ENCODE data around the gene ITGB2. TPM values are rescaled to one million over a fixed set of nuclear protein-coding genes. Genes with fewer than 3 reads are reported as not detected.
"Not testable (repeated sequence)": the region's sequence is repeated elsewhere in the genome, so short reads cannot be mapped to it uniquely, and the experiment has no call there.

Gene ITGB2
- total RNA-seq, 1 donor from 2014 or later = 292 TPM

DNA sequence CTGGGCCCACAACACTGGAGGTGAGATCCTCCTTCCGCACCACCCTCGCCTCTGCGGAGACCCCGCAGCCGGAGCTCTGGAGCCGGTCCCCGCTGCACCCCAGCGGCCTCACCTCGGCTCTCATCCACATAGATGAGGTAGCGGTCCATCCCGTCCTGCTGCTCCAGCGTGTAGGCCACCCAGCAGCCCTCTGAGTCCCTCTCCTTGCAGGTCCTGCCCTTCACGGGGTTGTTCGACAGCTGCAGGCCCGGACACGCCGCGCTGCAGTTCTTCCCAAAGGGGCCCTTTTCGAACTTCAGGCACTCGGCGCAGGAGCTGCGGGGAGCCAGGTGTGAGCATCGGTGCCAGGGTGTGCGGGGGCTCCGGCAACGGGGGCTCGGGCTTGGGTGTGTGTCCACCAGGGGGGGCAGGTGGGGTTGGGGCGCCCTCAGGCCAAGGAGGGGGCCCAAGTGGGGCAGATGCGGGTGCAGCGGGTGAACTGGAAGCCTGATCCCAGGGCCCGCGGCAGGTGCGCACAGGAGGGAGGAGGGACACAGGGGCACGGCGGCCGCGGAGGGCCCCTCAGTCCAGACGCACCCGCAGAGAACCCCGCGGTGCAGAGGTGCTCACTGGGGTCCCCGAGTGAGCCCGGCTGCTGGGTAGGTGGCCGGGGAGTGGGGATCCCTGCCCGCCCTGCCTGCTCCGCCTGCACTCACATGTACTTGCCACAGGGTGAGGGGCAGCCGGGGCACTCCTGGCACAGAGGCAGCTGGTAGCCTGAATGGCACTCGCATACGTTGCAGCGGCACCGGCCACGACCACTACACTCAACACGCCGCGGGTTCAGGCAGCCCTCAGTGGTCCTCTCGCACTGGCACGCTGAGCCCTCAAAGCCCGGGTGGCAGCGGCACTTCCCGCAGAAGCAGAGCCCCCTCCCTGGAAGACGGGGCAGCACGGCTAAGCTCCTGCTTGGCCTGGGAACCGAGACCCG, 31.8 kb downstream of the ITGB2 start:
- peaks cover 17% of the 10 kb centered on the region for H3K36me3 Mint-ChIP-seq (ENCODE audit: low read depth)
- no peak for DNase-seq (ENCODE audit: low spot score)
- no peaks in the 10 kb centered on the region for H3K27me3 Mint-ChIP-seq (ENCODE audit: insufficient read depth)
- no peak overlapping the region for H3K27ac Mint-ChIP-seq
- H3K9me3 Mint-ChIP-seq = no peaks in the 10 kb centered on the region
- intact Hi-C loops (cut with micrococcal nuclease) = no loop called here
- H3K4me1 Mint-ChIP-seq (ENCODE audit: low read depth) = peaks cover 5% of the 10 kb centered on the region
- no peak overlapping the region for H3K4me3 Mint-ChIP-seq

GRCh38 chr21:44887807-44888580, 32.7 kb downstream of the ITGB2 start:
- Mint-ChIP-seq H3K4me3 (no peak overlapping the region), H3K36me3 (ENCODE audit: low read depth) (peaks cover 14% of the 10 kb centered on the region)
- intact Hi-C loops (cut with micrococcal nuclease) = no loop called here

DNA sequence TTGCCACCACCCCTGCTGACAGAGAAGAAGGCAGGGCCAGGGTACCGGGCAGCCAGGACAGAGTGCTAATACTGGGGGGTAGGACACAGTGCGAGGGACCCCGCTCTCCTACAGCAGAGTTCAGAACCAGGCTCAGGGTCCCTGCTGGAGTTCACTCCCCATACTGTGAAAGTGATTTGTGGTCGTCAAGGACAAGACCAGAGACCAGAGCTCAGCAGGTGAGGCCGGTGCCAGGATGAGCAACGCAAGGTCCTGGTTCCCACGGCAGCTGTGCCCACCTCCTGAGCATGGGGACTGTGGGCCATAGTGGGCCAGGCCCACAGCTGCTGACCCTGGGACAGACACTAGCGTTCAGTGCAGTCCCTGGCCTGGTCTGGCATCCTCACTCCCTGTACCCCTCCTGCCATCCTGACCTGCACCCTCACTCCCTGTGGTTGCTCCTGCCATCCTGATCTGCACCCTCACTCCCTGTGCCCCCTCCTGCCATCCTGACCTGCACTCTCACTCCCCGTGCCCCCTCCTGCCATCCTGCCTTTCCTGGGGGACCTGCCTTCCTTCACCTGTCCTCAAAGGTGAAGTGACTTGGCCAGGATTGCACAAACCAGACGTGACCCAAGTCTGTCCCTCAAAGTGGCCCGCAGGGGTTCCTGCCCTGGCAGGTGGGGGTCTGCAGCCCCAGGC, 33.4 kb downstream of the ITGB2 start:
- Mint-ChIP-seq H3K4me3 (no peak overlapping the region), H3K4me1 (ENCODE audit: low read depth) (peaks cover 3% of the 10 kb centered on the region), H3K9me3 (no peaks in the 10 kb centered on the region), H3K27ac (no peak overlapping the region), H3K36me3 (ENCODE audit: low read depth) (peaks cover 14% of the 10 kb centered on the region), H3K27me3 (ENCODE audit: insufficient read depth) (no peaks in the 10 kb centered on the region)
- intact Hi-C loops (cut with micrococcal nuclease) = no loop called here
- DNase-seq (ENCODE audit: low spot score) = no peak

More at GRCh38 chr21:44887807-44888580, 32.7 kb downstream of the ITGB2 start:
- DNase-seq (ENCODE audit: low spot score) = no peak
- Mint-ChIP-seq H3K27me3 (ENCODE audit: insufficient read depth) (no peaks in the 10 kb centered on the region), H3K4me1 (ENCODE audit: low read depth) (no peaks in the 10 kb centered on the region), H3K27ac (no peak overlapping the region), H3K9me3 (no peaks in the 10 kb centered on the region)

DNA sequence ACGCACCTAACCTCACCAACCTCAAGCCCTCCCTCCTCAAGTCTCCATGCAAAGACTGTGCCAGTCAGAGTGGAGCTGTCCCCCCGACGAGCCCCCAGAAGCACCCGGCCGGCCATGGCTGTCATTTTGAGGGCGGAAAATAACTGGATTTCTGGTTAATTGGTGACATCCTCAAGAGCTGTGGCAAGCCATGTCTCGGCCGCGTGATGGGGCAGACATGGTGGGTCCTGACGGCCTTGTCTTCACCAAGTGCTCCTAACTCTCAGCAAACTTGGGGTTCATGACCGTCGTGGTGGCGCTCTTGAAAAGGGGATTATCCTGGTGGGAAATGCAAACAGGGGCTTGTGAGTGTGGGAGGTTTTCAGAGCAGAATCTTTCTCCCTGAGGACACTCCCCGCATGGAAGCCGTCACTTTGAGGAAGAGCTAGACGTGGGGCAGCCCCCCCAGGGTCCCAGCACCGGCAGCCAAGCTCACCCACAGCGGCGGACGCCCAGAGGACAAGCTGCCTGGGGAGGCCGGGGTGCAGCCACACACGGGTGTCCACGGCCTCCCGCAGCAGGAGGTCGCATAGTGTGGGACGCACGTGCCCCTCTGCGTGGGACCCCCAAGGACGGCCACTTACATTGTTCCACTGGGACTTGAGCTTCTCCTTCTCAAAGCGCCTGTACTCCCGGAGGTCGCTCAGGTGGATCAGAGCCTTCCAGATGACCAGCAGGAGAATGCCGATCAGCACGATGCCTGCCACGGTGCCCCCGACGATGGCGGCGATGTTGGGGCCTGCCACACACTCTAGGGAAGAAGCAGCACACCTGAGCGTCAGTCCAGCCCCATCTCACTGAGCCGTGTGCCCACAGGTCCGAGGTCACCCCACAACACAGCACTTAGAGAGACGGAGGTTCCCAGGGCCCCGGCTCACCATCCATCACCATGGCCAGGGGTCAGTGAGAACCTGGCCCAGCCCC, 34.3 kb downstream of the ITGB2 start:
- peaks cover 12% of the 10 kb centered on the region for H3K4me1 Mint-ChIP-seq (ENCODE audit: low read depth)
- no peaks in the 10 kb centered on the region for H3K27me3 Mint-ChIP-seq (ENCODE audit: insufficient read depth)
- H3K36me3 Mint-ChIP-seq (ENCODE audit: low read depth) = peaks cover 15% of the 10 kb centered on the region
- H3K9me3 Mint-ChIP-seq = no peaks in the 10 kb centered on the region
- no peak overlapping the region for H3K4me3 Mint-ChIP-seq
- no peak overlapping the region for H3K27ac Mint-ChIP-seq
- intact Hi-C loops (cut with micrococcal nuclease) = no loop called here
- no peak for DNase-seq (ENCODE audit: low spot score)

GRCh38 chr21:44885615-44886014, 35.1 kb downstream of the ITGB2 start:
- Mint-ChIP-seq H3K4me3 (no peak overlapping the region), H3K27ac (no peak overlapping the region), H3K27me3 (ENCODE audit: insufficient read depth) (no peaks in the 10 kb centered on the region), H3K4me1 (ENCODE audit: low read depth) (peaks cover 20% of the 10 kb centered on the region), H3K36me3 (ENCODE audit: low read depth) (peaks cover 14% of the 10 kb centered on the region), H3K9me3 (no peaks in the 10 kb centered on the region)
- intact Hi-C loops (cut with micrococcal nuclease) = no loop called here
- no peak for DNase-seq (ENCODE audit: low spot score)

GRCh38 chr21:44884097-44884496, 36.6 kb downstream of the ITGB2 start:
- DNase-seq (ENCODE audit: low spot score) = no peak
- Mint-ChIP-seq H3K36me3 (ENCODE audit: low read depth) (peaks cover 11% of the 10 kb centered on the region), H3K4me3 (no peak overlapping the region), H3K27me3 (ENCODE audit: insufficient read depth) (no peaks in the 10 kb centered on the region), H3K4me1 (ENCODE audit: low read depth) (peaks cover 25% of the 10 kb centered on the region), H3K27ac (peak overlapping the region; percentile 52), H3K9me3 (no peaks in the 10 kb centered on the region)
- intact Hi-C loops (cut with micrococcal nuclease) = no loop called here

- Mint-ChIP-seq H3K4me3 (no peak overlapping the region), H3K27me3 (ENCODE audit: insufficient read depth) (no peaks in the 10 kb centered on the region), H3K27ac (no peak overlapping the region), H3K9me3 (no peaks in the 10 kb centered on the region), H3K36me3 (ENCODE audit: low read depth) (peaks cover 11% of the 10 kb centered on the region), H3K4me1 (ENCODE audit: low read depth) (peaks cover 25% of the 10 kb centered on the region)
- intact Hi-C loops (cut with micrococcal nuclease) = no loop called here
- no peak for DNase-seq (ENCODE audit: low spot score)
Observed at GRCh38 chr21:44883250-44883649, 37.4 kb downstream of the ITGB2 start.

DNA sequence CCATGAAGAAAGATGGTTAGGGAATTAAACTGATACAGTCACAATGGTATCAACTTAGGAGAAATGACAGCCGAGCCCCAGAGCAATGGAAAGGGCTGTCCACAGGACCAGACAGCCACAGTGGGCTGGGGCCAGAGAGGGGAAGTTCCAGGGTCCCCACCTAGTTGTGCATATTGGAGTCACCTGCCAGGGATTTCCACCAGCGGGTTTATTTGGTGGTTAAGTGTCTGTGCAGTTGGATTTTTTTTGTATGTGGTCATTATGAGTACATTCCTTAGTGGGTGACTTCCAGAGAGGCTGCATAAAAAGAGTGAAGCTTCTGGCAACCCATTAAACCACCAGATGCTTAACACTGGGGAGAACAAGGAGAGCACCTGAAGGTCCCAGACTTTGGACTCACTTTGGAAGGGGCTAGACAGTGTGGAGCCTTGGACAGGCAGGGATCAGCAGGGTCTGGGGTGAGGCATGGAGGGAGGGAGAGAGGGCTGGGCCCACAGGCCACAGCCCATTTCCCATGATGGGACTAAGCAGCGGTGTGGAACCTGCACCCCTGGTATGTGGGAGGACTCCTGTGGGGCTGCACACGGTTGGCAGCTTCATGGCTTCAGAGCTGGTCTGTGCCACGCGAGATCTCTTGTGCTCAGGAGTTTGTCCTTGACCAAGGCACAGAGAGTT, 39.4 kb downstream of the ITGB2 start:
- Mint-ChIP-seq H3K4me3 (peak overlapping the region; percentile 13), H3K4me1 (ENCODE audit: low read depth) (peaks cover 28% of the 10 kb centered on the region), H3K9me3 (no peaks in the 10 kb centered on the region), H3K36me3 (ENCODE audit: low read depth) (peaks cover 4% of the 10 kb centered on the region), H3K27ac (peak overlapping the region; percentile 87), H3K27me3 (ENCODE audit: insufficient read depth) (no peaks in the 10 kb centered on the region)
- DNase-seq (ENCODE audit: low spot score) = no peak
- intact Hi-C loops (cut with micrococcal nuclease) = loop anchor here (2.0 kb wide), 1 partner anchor 45 kb away; no protein-coding TSS in a partner anchor

GRCh38 chr21:44880405-44881197, 40.1 kb downstream of the ITGB2 start:
- Mint-ChIP-seq H3K27me3 (ENCODE audit: insufficient read depth) (no peaks in the 10 kb centered on the region), H3K27ac (peak overlapping the region; percentile 87), H3K4me3 (peak overlapping the region; percentile 13), H3K9me3 (no peaks in the 10 kb centered on the region), H3K4me1 (ENCODE audit: low read depth) (peaks cover 33% of the 10 kb centered on the region), H3K36me3 (ENCODE audit: low read depth) (peaks cover 4% of the 10 kb centered on the region)
- no peak for DNase-seq (ENCODE audit: low spot score)
- intact Hi-C loops (cut with micrococcal nuclease) = loop anchor here (2.0 kb wide), 1 partner anchor 46 kb away; no protein-coding TSS in a partner anchor

DNA sequence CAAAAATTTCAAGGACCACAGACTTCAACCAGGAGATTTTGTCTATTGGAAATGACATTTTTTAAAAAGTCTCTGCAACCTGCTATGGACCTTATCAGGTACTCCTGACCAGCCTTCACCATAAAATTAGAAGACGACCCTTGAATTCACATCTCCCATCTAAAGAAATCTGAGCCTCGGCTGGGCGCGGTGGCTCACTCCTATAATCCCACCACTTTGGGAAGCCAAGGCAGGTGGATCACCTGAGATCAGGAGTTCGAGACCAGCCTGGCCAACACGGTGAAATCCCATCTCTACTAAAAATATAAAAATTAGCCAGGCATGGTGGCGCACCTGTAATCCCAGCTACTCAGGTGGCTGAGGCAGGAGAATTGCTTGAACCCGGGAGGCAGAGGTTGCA, 41.5 kb downstream of the ITGB2 start:
- DNase-seq (ENCODE audit: low spot score); H3K36me3 Mint-ChIP-seq (ENCODE audit: low read depth); H3K4me3 Mint-ChIP-seq; intact Hi-C loops (cut with micrococcal nuclease); H3K27ac Mint-ChIP-seq; H3K9me3 Mint-ChIP-seq; H3K27me3 Mint-ChIP-seq (ENCODE audit: insufficient read depth): not testable (repeated sequence)
- peaks cover 47% of the 10 kb centered on the region for H3K4me1 Mint-ChIP-seq (ENCODE audit: low read depth)
